Neural progenitor cell (in vitro differentiated cells): ENCODE data around the gene RBM26. TPM values are rescaled to one million over a fixed set of nuclear protein-coding genes. Genes with fewer than 3 reads are reported as not detected.

Experiments
- DNase-seq: peaks from one replicate; pipeline ENCODE4 v3.0.0-alpha.2; 2016; ENCODE audit warnings: low spot score
- H2AFZ ChIP-seq: fragments of 200-600 bp; sonication (generic); replicated peaks from 2 replicates; pipeline ENCODE4 v1.6.1; 2016; ENCODE audit warnings: antibody characterized with exemption
- H3F3A ChIP-seq: fragments of 200-600 bp; sonication (generic); 2 replicates; pipeline ENCODE4 v1.6.1; 2016; ENCODE audit warnings: antibody characterized with exemption, low read depth
- H3K27ac ChIP-seq: fragments of 200-600 bp; sonication (generic); 2 replicates; pipeline ENCODE4 v1.5.1; 2016; ENCODE audit warnings: mild to moderate bottlenecking
- H3K27me3 ChIP-seq: fragments of 200-600 bp; sonication (generic); 2 replicates; pipeline ENCODE4 v1.6.1; 2016; ENCODE audit warnings: mild to moderate bottlenecking, moderate library complexity
- H3K36me3 ChIP-seq: fragments of 200-600 bp; sonication (generic); 2 replicates; pipeline ENCODE4 v1.5.1; 2016
- H3K4me1 ChIP-seq: fragments of 200-600 bp; sonication (generic); 2 replicates; pipeline ENCODE4 v1.6.1; 2016; ENCODE audit warnings: mixed run types
- H3K4me2 ChIP-seq: fragments of 200-600 bp; sonication (generic); 2 replicates; pipeline ENCODE4 v1.6.1; 2016
- H3K4me3 ChIP-seq: fragments of 200-600 bp; sonication (generic); 2 replicates; pipeline ENCODE4 v1.5.1; 2016
- H3K79me2 ChIP-seq: fragments of 200-600 bp; sonication (generic); 2 replicates; pipeline ENCODE4 v1.6.1; 2016; ENCODE audit warnings: low read depth
- H3K9ac ChIP-seq: fragments of 200-600 bp; sonication (generic); 2 replicates; pipeline ENCODE4 v1.6.1; 2016
- H3K9me3 ChIP-seq: fragments of 200-600 bp; sonication (generic); 2 replicates; pipeline ENCODE4 v1.5.1; 2016; ENCODE audit warnings: low read depth
- H4K20me1 ChIP-seq: fragments of 200-600 bp; sonication (generic); 2 replicates; pipeline ENCODE4 v1.6.1; 2016; ENCODE audit warnings: low read depth
- H3K27ac Mint-ChIP-seq: 3 replicates; pipeline ENCODE4 v1.8.0; 2021; ENCODE audit warnings: mixed read lengths
- H3K27me3 Mint-ChIP-seq: 2 replicates; pipeline ENCODE4 v1.8.0; 2022; ENCODE audit warnings: low read depth, mild to moderate bottlenecking, inconsistent platforms, moderate library complexity, mixed read lengths; ENCODE audit not compliant: insufficient read depth
- H3K36me3 Mint-ChIP-seq: 3 replicates; pipeline ENCODE4 v1.8.0; 2021; ENCODE audit warnings: mixed read lengths
- H3K4me1 Mint-ChIP-seq: 3 replicates; pipeline ENCODE4 v1.8.0; 2021; ENCODE audit warnings: mixed read lengths
- H3K4me3 Mint-ChIP-seq: 3 replicates; pipeline ENCODE4 v1.8.0; 2021; ENCODE audit warnings: mild to moderate bottlenecking, moderate library complexity, mixed read lengths
- H3K9me3 Mint-ChIP-seq: 3 replicates; pipeline ENCODE4 v1.8.0; 2020; ENCODE audit warnings: mixed read lengths
- EZH2 ChIP-seq: fragments of 200-600 bp; sonication (generic); IDR thresholded peaks from 2 replicates; pipeline ENCODE4 v1.6.1; 2017; ENCODE audit warnings: antibody characterized with exemption, mild to moderate bottlenecking, moderate library complexity
- EZH2phosphoT487 ChIP-seq: fragments of 200-600 bp; sonication (generic); IDR thresholded peaks from 2 replicates; pipeline ENCODE4 v1.6.1; 2017; ENCODE audit warnings: antibody characterized with exemption
- total RNA-seq: library from RNA; depleted of rRNA; stranded (reverse); fragments of >200 nt; gene quantifications from 2 replicates; pipeline ENCODE4 v1.2.3, GENCODE V29; 2015; ENCODE audit warnings: low replicate concordance
- TF ChIP-seq, protein P1 (sequence below): fragments of 200-600 bp; sonication (generic); IDR thresholded peaks from 2 replicates; pipeline ENCODE4 v1.5.1; 2017; ENCODE audit warnings: antibody characterized with exemption, mild to moderate bottlenecking

The RBM26 gene
- total RNA-seq, 1 donor from 2014 or later = 136 TPM

DNA sequence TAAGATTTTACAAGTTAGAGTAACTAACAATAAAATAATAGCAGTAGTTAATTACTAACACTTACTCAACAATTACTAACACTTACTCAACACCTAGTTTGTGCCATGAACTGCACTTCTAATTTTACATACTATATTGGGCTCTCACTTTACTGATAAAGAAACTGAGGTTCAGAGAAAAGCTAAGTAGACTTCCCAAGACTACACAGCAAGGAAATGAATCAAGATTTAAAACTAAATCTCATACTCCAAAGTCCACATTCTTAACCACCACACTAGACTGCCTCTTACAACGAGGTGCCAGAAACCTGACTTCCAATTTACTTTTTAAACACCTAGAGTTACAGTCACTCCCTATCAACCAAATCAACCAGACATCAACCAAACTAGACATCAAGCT lies 25.1 kb downstream of the RBM26 start:
- Histone ChIP-seq H3K36me3 (peaks cover 1% of the 10 kb centered on the region), H2AFZ (no peak overlapping the region), H3F3A (peaks cover under 1% of the 10 kb centered on the region), H3K9me3 (no peaks in the 10 kb centered on the region), H3K4me1 (no peaks in the 10 kb centered on the region), H3K9ac (no peak overlapping the region), H3K4me2 (no peak overlapping the region), H4K20me1 (peaks cover 47% of the 10 kb centered on the region), H3K79me2 (peaks cover 76% of the 10 kb centered on the region), H3K4me3 (no peak overlapping the region), H3K27ac (no peak overlapping the region), H3K27me3 (no peaks in the 10 kb centered on the region)
- Mint-ChIP-seq H3K27ac (no peak overlapping the region), H3K9me3 (peaks cover 15% of the 10 kb centered on the region), H3K4me1 (no peaks in the 10 kb centered on the region), H3K27me3 (no peaks in the 10 kb centered on the region), H3K36me3 (peaks cover 47% of the 10 kb centered on the region), H3K4me3 (no peak overlapping the region)
- no peak for DNase-seq
- no peak for TF ChIP-seq EZH2
- TF ChIP-seq, protein P1, sequence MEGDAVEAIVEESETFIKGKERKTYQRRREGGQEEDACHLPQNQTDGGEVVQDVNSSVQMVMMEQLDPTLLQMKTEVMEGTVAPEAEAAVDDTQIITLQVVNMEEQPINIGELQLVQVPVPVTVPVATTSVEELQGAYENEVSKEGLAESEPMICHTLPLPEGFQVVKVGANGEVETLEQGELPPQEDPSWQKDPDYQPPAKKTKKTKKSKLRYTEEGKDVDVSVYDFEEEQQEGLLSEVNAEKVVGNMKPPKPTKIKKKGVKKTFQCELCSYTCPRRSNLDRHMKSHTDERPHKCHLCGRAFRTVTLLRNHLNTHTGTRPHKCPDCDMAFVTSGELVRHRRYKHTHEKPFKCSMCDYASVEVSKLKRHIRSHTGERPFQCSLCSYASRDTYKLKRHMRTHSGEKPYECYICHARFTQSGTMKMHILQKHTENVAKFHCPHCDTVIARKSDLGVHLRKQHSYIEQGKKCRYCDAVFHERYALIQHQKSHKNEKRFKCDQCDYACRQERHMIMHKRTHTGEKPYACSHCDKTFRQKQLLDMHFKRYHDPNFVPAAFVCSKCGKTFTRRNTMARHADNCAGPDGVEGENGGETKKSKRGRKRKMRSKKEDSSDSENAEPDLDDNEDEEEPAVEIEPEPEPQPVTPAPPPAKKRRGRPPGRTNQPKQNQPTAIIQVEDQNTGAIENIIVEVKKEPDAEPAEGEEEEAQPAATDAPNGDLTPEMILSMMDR = no peak
- no peak for TF ChIP-seq EZH2phosphoT487

DNA sequence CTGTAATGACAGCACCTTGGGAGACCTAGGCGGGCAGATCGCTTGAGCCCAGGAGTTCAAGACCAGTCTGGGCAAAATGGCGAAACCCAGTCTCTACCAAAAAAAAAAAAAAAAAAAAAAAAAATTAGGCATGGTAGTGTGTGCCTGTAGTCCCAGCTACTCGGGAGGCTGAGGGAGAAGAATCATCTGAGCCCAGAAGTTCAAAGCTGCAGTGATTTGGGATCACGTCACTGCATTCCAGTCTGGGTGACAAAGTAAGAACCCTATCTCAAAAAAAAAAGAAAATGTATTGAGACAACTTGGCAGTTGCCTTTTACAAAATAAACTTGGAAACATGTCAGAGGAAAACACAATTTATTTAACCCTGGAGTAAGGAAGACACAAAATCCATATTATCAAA lies 26.8 kb downstream of the RBM26 start:
- H3K27me3 Mint-ChIP-seq = no peaks in the 10 kb centered on the region
- peaks cover 13% of the 10 kb centered on the region for H3K9me3 Mint-ChIP-seq
- peaks cover 7% of the 10 kb centered on the region for H3K36me3 ChIP-seq
- H3K4me3 ChIP-seq = no peak overlapping the region
- TF ChIP-seq, protein P1 = no peak
- TF ChIP-seq EZH2 = no peak
- no peak for TF ChIP-seq EZH2phosphoT487
- no peaks in the 10 kb centered on the region for H3K9me3 ChIP-seq
- H3K4me2 ChIP-seq = no peak overlapping the region
- no peak overlapping the region for H3K4me3 Mint-ChIP-seq
- H3K79me2 ChIP-seq = peaks cover 59% of the 10 kb centered on the region
- H3K27ac Mint-ChIP-seq = no peak overlapping the region
- no peak for DNase-seq
- H3K9ac ChIP-seq = no peak overlapping the region
- H3K27ac ChIP-seq = no peak overlapping the region
- H3K4me1 Mint-ChIP-seq = no peaks in the 10 kb centered on the region
- H3F3A ChIP-seq = peaks cover 16% of the 10 kb centered on the region
- H3K4me1 ChIP-seq = no peaks in the 10 kb centered on the region
- H3K36me3 Mint-ChIP-seq = peaks cover 42% of the 10 kb centered on the region
- no peak overlapping the region for H2AFZ ChIP-seq
- H4K20me1 ChIP-seq = peaks cover 40% of the 10 kb centered on the region
- H3K27me3 ChIP-seq = no peaks in the 10 kb centered on the region

DNA sequence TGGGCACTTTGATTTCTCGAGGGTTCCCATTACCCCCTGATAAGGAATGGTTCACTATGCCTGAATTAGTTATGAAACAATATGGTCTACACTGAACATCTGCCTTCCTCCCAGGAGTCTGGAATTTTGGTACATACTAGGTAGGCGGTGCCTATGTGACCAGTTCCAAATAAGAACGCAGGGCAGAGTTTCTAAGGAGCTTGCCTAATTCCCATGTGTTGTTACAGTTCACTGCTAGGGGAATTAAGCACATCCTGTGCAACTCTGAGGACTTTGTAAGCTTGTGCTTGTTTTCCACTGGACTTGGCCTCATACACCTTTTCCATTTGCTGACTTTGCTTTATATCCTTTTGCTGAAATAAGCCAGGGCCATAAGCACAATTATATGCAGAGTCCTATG lies 29.2 kb downstream of the RBM26 start:
- H3K4me1 Mint-ChIP-seq = no peaks in the 10 kb centered on the region
- Histone ChIP-seq H3K27ac (no peak overlapping the region), H2AFZ (no peak overlapping the region), H3K27me3 (no peaks in the 10 kb centered on the region), H3F3A (peaks cover 30% of the 10 kb centered on the region), H3K4me1 (no peaks in the 10 kb centered on the region), H3K36me3 (peaks cover 7% of the 10 kb centered on the region), H3K4me3 (no peak overlapping the region), H3K9me3 (no peaks in the 10 kb centered on the region), H3K79me2 (peaks cover 46% of the 10 kb centered on the region), H3K4me2 (no peak overlapping the region), H4K20me1 (peaks cover 32% of the 10 kb centered on the region), H3K9ac (no peak overlapping the region)
- no peak for TF ChIP-seq EZH2phosphoT487
- TF ChIP-seq, protein P1 = no peak
- no peak for TF ChIP-seq EZH2
- no peaks in the 10 kb centered on the region for H3K9me3 Mint-ChIP-seq
- H3K27me3 Mint-ChIP-seq = no peaks in the 10 kb centered on the region
- no peak overlapping the region for H3K4me3 Mint-ChIP-seq
- H3K36me3 Mint-ChIP-seq = peaks cover 26% of the 10 kb centered on the region
- DNase-seq = no peak
- no peak overlapping the region for H3K27ac Mint-ChIP-seq
